HL-60 (cell line): Measurements from ENCODE around the gene NADK.
"Not testable (repeated sequence)": the region's sequence is repeated elsewhere in the genome, so short reads cannot be mapped to it uniquely, and the experiment has no call there.

ENCODE experiments used
- DNase-seq, 2 experiments: peaks; one replicate each; pipeline ENCODE4 v3.0.0-alpha.2; 2010 to 2020; ENCODE audit warnings: low read depth in 1 of 2, low spot score in 1 of 2
- H3K27ac ChIP-seq: fragments of 250-450 bp; sonication (Bioruptor Pico); replicated peaks from 2 replicates; pipeline ENCODE4 v1.5.1; 2020; ENCODE audit warnings: mild to moderate bottlenecking, moderate library complexity
- H3K27me3 ChIP-seq: fragments of 250-450 bp; sonication (Bioruptor Pico); 2 replicates; pipeline ENCODE4 v1.5.1; 2021; ENCODE audit warnings: mild to moderate bottlenecking, moderate library complexity; ENCODE audit not compliant: insufficient read depth, poor library complexity, severe bottlenecking
- H3K4me3 ChIP-seq: replicated peaks from 2 replicates; pipeline ENCODE4 v1.5.1; 2011; ENCODE audit warnings: mild to moderate bottlenecking, control low read depth, low read length; ENCODE audit not compliant: insufficient read depth
- GABPA ChIP-seq: IDR thresholded peaks from 2 replicates; pipeline ENCODE4 v1.6.1; 2012; ENCODE audit warnings: low read depth
- POLR2AphosphoS5 ChIP-seq: IDR thresholded peaks from 2 replicates; pipeline ENCODE4 v1.6.1; 2012; ENCODE audit warnings: low read depth
- SPI1 ChIP-seq: IDR thresholded peaks from 2 replicates; pipeline ENCODE4 v1.6.1; 2012; ENCODE audit warnings: low read depth, mild to moderate bottlenecking, borderline replicate concordance
- TF ChIP-seq, protein P1 (sequence below): IDR thresholded peaks from one replicate; pipeline ENCODE4 v1.5.1; 2011; ENCODE audit warnings: low read length, control low read depth, inconsistent platforms; ENCODE audit not compliant: insufficient read depth
- TF ChIP-seq, protein P2 (sequence below): IDR thresholded peaks from 2 replicates; pipeline ENCODE4 v1.6.1; 2012; ENCODE audit warnings: low read depth; ENCODE audit not compliant: insufficient replicate concordance

Gene NADK

DNA sequence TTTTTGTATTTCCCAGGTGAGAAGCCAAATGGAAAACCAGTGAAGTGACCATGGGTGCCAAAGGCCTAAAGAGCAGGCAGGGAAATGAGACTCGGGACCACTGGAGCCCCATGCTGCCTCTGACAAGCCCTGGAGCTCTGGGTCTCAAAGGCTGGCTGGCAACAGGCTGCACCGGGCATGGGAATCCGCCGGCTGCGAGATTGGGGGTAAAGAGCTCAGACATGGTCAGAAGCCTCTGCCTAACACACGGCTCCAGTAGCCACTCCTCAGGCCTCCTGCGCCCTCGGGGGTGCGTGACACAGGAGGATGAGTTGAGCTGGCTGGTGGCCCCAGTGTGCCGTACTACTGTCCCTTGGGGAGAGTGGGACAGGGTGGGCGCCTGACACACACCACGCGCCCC lies 48.0 kb downstream of the NADK start:
- H3K4me3 ChIP-seq, DNase-seq, H3K27ac ChIP-seq, H3K27me3 ChIP-seq: not testable (repeated sequence)

DNA sequence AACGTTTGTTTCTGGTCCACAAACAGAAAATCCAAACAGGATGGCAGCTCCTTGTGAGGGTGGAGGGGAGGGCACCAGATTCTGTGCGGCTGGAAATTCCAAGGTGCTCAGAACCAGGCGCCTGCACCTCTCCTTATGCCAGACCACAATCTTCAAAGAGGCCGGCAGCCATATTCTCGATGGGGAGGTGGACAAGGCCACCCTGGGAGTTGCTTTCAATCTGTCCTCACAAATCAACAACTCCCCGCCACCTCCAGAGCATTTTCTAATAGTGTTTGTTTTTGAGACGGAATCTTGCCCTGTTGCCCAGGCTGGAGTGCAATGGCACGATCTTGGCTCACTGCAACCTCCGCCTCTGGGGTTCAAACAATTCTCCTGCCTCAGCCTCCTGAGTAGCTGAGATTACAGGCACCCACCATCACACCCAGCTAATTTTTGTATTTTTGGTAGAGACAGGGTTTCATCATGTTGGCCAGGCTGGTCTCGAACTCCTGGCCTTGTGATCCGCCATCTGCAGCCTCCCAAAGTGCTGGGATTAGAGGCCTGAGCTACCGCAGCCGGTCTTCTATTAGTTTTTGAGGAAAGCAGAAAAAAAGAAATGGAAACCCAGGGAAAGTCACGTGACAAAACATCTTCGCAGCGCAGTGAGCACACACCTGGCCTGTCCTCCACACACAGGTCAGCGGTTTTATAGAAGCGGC lies 49.0 kb downstream of the NADK start:
- not testable (repeated sequence) for H3K4me3 ChIP-seq, DNase-seq, H3K27me3 ChIP-seq
- peak overlapping the region; percentile 69 for H3K27ac ChIP-seq

DNA sequence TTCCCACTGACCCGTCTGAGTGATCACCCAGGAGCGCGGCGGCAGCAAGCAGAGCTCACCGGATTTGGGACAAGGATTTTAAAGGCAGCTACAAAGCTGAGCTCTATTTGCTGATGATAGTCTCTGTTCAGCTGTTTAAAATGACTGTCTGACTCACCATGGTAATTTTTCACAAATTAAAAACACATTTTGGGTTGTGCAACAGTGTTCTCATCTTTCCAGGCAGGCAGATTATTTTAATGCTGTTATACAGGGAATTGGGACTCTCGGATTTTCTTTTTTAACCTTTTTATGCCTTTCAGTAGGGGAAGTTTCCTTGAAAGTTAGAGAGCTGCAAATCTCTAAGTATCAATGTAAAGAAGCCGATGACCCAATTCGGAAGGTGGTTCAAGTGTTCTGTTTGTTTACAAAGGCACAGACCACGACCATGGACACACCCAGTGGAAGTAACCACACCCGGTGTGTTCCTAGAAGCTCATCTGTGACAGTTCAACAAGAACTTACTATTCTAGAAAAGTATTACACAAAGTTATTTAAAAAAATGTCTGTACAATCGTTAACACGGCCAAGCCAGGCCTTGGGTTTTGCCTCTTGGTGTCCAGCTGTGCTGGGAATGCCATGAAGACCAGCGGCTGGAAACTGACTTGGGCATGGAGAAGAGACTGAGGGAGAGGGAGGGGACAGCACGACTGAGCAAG lies 49.8 kb downstream of the NADK start:
- DNase-seq = peak in 1 of 2 experiments; percentile 20
- not testable (repeated sequence) for H3K4me3 ChIP-seq, H3K27me3 ChIP-seq
- H3K27ac ChIP-seq = peak overlapping the region; percentile 48; the same call in 1 of the 2 replicates

DNA sequence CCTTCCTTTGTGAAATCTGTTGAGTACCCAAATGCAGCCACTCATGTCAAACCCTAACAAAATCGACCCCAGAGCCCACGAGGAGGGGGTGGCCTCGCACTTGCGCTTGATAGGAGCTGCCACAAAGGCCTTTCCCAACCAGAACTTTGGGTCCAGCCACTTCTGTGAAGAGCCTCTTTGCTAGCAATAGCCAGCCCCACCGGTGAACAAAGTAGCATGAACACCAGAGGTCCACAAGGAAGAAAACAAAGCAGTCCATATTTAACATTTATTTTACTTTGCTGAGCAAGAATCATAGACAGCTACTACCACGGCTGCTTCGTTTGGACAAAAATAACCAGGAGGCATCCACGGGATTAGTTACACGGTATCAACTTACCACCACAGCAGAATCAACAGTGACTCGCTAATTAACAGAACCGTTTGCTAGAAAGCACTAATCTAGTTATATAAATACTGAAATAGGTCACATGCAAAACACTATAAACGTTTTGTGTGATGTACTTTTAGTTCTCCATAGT lies 51.1 kb downstream of the NADK start:
- H3K4me3 ChIP-seq, DNase-seq, H3K27me3 ChIP-seq: not testable (repeated sequence)
- peak overlapping the region; percentile 23; the same call in 1 of the 2 replicates for H3K27ac ChIP-seq

DNA sequence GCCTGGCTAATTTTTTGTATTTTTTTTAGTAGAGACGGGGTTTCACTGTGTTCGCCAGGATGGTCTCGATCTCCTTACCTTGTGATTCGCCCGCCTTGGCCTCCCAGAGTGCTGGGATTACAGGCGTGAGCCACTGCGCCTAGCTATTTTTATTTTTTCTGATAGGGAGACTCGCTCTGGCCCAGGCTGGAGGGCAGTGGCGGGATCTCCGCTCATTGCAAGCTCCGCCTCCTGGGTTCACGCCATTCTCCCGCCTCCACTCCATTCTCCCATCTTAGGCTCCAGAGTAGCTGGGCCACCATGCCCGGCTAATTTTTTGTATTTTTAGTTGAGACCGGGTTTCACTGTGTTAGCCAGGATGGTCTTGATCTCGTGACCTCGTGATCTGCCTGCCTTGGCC lies 52.2 kb downstream of the NADK start:
- H3K27me3 ChIP-seq, H3K27ac ChIP-seq, DNase-seq, H3K4me3 ChIP-seq: not testable (repeated sequence)

DNA sequence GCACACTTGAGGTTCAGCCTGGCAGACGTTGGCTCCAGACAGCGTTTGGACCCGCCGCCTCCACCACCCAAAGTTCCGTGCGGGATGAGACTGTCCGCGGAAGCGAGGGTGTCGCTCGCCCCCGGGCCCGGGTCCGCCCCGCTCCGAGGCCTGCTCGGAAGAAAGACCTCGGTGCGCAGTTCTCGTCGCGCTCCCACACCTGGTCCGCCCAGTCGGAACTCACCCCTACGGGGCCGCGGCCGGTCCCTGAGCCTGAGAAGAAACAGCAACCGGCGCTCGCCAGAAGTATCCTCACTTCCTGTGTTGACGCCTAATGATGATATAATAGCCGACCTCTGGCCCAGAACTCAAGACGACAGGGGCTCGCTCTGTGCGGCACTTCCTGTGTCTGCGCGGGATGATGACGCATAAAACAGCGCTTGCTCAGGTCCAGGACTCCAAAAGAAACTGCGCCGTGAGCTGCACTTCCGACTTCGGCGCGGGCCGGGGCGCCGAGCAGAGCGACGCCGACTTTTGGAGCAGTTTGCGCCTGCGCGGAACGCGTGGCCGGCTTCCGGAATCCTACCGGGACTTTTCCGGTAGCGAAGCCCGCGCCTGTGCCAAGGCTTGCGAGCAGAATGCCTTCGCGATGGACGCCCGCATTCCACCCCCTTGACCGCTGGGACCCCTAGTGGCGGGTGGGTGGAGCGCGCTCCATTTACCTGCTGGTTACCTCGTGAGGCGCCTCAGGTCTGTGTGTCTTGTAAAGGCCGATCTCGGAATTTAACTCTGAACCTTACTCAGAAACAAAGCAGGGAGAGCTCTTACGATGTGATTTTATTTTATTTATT lies 54.0 kb downstream of the NADK start, which contains the start of gene CDK11A:
Gene CDK11A (minus strand): TSS at position 323 of the 830 bp plus-strand sequence. CDS start 1,539 bp downstream, outside the sequence.
- peak within 1 kb of the TSS; percentile 90 for H3K27ac ChIP-seq
- peak; percentile 100 for DNase-seq
- not testable (repeated sequence) for H3K27me3 ChIP-seq
- H3K4me3 ChIP-seq = peak within 1 kb of the TSS; percentile 63
- TF ChIP-seq SPI1 (peak; percentile 82), POLR2AphosphoS5 (0 out of 2 replicates have a peak, but pooled peaks have one; percentile 59), GABPA (peak; percentile 86)

DNA sequence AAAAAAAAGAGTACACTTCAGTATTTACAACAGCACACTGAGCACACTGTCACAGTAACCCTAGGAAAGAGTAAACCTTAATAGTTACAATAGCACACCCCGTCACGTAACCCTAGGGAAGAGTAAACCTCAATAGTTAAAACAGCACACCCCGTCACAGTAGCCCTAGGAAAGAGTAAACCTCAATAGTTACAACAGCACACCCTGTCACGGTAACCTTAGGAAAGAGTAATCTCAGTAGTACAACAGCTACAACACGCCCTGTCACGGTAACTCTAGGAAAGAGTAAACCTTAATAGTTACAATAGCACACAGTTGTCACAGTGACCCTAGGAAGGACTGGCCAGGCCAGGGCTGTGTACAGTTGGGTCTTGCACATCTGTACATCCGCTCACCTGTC lies 57.1 kb downstream of the NADK start:
- TF ChIP-seq POLR2AphosphoS5 (no peak), SPI1 (no peak), GABPA (no peak)
- TF ChIP-seq, protein P1, sequence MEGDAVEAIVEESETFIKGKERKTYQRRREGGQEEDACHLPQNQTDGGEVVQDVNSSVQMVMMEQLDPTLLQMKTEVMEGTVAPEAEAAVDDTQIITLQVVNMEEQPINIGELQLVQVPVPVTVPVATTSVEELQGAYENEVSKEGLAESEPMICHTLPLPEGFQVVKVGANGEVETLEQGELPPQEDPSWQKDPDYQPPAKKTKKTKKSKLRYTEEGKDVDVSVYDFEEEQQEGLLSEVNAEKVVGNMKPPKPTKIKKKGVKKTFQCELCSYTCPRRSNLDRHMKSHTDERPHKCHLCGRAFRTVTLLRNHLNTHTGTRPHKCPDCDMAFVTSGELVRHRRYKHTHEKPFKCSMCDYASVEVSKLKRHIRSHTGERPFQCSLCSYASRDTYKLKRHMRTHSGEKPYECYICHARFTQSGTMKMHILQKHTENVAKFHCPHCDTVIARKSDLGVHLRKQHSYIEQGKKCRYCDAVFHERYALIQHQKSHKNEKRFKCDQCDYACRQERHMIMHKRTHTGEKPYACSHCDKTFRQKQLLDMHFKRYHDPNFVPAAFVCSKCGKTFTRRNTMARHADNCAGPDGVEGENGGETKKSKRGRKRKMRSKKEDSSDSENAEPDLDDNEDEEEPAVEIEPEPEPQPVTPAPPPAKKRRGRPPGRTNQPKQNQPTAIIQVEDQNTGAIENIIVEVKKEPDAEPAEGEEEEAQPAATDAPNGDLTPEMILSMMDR = no peak
- TF ChIP-seq, protein P2, sequence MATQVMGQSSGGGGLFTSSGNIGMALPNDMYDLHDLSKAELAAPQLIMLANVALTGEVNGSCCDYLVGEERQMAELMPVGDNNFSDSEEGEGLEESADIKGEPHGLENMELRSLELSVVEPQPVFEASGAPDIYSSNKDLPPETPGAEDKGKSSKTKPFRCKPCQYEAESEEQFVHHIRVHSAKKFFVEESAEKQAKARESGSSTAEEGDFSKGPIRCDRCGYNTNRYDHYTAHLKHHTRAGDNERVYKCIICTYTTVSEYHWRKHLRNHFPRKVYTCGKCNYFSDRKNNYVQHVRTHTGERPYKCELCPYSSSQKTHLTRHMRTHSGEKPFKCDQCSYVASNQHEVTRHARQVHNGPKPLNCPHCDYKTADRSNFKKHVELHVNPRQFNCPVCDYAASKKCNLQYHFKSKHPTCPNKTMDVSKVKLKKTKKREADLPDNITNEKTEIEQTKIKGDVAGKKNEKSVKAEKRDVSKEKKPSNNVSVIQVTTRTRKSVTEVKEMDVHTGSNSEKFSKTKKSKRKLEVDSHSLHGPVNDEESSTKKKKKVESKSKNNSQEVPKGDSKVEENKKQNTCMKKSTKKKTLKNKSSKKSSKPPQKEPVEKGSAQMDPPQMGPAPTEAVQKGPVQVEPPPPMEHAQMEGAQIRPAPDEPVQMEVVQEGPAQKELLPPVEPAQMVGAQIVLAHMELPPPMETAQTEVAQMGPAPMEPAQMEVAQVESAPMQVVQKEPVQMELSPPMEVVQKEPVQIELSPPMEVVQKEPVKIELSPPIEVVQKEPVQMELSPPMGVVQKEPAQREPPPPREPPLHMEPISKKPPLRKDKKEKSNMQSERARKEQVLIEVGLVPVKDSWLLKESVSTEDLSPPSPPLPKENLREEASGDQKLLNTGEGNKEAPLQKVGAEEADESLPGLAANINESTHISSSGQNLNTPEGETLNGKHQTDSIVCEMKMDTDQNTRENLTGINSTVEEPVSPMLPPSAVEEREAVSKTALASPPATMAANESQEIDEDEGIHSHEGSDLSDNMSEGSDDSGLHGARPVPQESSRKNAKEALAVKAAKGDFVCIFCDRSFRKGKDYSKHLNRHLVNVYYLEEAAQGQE = no peak
- DNase-seq = no peak
- Histone ChIP-seq H3K27ac (no peak overlapping the region), H3K27me3 (no peaks in the 10 kb centered on the region), H3K4me3 (no peak overlapping the region)

DNA sequence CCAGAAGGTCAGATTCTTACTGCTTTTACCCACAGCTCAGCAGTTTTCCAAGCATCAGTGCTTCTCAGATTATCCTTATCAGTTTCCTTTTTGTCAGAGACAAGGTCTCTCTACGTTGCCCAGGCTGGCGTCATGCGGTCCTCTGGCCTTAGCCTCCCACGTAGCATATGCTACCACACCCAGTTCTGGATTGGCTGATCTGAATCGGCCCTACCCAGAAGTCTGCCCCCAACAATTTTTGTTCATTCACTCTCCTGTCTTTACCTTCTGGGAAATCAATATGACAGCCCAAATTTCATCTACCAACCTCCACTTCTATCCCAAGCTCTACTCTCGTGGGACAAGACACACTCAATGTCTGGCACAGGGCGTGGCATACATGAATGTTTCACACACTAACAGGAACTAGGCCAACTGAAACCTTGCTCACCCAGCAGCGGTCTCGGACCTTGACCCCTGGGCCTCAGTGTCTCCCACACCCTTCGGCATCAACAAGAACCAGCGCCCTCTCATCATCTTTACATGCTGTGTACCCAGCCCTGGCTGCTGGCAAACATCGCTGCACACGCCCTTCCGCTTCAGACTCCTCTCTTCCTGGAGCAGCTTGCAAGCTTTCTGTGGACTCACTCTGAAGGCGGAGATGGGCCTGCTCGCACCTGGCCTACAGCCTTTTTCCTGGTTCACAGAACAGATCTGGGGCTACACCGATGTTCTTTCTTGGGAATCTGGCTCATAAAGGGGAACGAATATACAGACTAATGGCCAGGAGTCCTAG lies 63.0 kb downstream of the NADK start:
- H3K27me3 ChIP-seq, H3K4me3 ChIP-seq, DNase-seq, H3K27ac ChIP-seq: not testable (repeated sequence)

DNA sequence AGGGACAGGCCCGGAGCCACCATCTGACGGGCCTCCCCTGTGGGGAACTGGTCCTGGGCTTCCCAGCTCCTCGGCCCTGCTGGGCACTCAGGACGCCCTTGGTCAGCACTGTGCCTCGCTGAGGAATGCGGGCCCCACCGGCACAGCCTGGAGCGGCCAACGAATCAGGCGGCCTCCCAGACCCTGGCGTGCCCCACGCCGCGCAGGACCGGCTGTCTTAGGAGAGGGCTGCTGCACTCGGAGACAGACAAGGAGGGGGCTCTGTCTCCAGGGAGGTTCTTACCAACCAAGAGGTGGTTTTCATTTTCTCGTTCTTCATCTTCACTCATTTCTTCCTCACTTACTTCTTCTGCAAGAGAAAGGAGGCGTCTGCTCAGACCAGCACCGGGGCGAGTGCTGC lies 70.4 kb downstream of the NADK start:
- H3K27me3 ChIP-seq, DNase-seq: not testable (repeated sequence)

DNA sequence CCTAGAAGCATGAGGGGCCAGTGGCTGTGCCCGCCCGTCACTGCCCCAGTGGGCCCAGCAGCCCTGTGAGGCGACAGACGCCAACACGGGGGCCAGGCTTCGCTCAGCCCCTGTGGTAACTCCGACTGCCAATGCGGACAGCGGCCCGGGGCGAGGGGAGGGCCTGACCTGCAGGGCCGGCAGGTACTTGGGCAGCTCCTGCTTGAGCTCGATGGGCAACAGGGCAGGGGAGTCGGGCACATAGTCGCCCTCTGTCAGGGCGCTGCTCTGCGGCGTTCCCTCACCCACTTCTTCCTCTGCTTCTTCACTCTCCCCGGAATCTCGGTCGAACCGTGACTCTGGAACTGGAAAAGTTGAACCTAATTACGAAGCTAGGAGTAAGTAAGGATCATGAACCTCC lies 71.0 kb downstream of the NADK start:
- not testable (repeated sequence) for H3K27me3 ChIP-seq, DNase-seq, H3K27ac ChIP-seq, H3K4me3 ChIP-seq

More for the DNA sequence above, 70.4 kb downstream of the NADK start:
- not testable (repeated sequence) for H3K27ac ChIP-seq, H3K4me3 ChIP-seq
